MV-4-11 (cell line): ENCODE measurements around the gene PRAMEF15.
"Not testable (repeated sequence)": the region's sequence is repeated elsewhere in the genome, so short reads cannot be mapped to it uniquely, and the experiment has no call there.

Experiments
- DNase-seq: peaks from one replicate; lab custom pipeline; 2025; lab: John Stamatoyannopoulos, UW

PRAMEF15 gene

DNA sequence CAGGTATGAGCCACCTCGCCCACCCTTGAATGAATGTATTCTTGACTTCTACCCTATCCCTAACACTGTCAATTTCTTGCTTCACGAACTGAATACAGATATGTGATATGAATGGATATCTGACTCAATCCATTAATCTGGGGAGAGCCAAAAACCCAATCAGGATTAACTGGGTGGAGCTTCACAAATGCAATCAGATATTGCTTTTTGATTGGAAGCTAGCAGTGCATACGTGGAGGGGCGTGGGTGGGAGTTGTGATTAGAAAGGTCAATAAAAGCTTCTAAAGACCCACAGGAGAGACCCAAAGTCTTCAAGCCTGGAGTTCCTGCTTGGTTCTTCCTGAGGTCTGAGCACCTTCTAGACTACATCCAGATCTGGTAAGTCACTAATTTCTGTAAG, at the start of gene PRAMEF15:
Gene PRAMEF15 (plus strand): TSS at position 301 of the 400 bp plus-strand sequence. CDS start 2,827 bp downstream, outside the sequence.
- not testable (repeated sequence) for DNase-seq

DNA sequence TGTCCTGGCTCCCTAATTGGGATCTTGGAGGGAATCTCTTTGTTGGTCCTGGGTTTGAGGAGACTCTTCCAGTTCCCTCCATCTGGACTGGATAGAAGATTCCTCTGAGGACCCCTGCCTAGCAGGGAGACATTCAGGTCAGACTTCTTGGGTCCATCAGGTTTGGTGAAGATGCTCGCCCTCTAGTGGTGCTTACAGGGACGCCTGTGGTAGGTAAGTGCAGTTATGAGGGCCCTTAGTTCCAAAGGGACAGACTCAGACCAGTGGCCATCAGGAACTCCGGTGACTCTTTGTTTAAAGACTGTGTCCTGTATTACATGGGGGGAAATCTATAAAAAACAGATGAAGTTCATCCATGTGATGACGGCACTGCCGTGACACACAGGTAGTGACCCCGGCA, 38.4 kb upstream of the PRAMEF15 start:
- not testable (repeated sequence) for DNase-seq

DNA sequence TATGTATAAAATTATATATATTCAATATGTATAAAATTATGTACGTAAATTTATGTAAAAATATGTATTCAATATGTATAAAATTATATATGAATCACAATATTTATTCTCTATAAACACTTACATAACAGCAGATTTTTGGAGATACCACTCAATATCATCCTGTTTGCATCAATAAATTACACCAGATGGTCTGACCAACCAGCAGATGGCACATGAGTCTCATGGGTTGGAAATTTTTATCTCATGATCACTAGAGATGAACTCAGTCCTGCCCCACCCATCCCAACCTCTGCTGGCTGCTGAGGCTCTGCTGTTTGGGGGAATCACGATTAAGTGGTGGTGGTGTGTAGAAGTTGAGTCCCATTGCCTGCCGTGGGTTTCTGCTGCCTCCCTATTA, 35.8 kb upstream of the PRAMEF15 start:
- not testable (repeated sequence) for DNase-seq

DNA sequence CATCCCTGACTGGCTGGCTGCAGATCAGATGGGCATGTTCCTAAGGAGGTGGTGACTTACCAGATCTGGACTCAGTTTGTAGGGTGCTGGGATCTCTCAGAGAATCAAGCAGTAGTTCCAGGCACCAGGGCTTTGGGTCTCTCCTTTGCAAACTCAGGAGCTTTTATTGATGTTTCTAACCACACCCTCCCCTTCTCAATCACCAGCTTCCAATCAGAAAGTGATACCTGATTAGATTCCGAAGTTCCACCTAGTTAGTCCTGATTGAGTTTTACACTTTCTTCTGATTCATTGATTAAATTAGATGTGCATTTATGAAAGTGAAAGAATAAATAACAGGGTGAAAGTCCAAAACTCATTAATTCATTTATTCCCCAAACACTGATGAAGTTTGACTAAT, 30.3 kb upstream of the PRAMEF15 start, which contains the start of gene PRAMEF8:
Gene PRAMEF8 (minus strand): TSS at position 101 of the 400 bp plus-strand sequence. CDS start 1,046 bp downstream, outside the sequence.
- DNase-seq = not testable (repeated sequence)

DNA sequence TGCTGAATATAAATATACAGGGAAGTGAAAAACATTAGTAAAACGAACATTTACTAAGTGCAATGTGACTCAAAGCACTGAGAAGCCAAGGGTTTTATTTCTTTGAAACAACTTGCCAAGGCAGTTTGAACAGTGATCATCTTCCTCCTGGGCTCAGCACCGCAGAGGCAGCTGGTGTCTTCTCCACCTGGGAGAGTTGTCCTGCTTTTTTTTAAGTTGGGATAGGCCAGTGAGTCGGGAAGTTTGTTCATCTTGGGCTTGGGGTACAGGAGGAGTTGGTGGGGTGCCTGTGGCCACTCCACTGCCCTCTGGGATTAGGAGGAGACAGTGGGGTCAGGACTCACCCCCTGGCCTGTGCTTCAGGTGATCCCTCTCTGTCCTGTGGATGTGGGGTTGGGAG, 26.4 kb upstream of the PRAMEF15 start:
- DNase-seq = not testable (repeated sequence)

DNA sequence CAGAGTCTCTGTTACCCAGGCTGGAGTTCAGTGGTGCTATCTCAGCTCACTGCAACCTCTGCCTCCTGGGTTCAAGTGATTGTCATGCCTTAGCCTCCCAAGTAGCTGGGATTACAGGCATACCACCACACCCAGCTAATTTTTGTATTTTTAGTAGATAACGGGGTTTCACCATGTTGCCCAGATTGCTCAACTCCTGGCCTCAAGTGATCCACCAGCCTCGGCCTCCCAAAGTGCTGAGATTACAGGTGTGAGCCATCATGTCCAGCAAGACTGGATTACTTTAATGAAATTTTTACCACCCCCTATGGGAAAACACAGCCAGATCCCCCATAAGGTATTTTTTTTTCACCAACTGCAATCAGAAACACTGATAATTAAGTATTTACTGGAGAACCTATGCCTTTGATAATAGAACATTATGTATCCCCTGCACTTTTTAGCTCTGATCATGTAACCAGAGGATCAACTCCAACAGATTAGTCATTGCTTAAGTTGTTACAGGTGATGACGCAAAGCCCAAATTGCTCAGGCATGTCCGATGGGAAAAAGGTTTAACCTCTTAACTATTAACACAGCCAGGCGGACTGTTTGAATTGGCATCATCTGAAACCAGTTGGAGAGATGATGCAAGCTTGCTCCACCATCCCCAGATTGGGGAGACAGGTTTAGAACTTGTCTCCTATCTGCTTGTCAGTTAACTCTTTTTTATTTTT, 18.0 kb upstream of the PRAMEF15 start:
- not testable (repeated sequence) for DNase-seq

DNA sequence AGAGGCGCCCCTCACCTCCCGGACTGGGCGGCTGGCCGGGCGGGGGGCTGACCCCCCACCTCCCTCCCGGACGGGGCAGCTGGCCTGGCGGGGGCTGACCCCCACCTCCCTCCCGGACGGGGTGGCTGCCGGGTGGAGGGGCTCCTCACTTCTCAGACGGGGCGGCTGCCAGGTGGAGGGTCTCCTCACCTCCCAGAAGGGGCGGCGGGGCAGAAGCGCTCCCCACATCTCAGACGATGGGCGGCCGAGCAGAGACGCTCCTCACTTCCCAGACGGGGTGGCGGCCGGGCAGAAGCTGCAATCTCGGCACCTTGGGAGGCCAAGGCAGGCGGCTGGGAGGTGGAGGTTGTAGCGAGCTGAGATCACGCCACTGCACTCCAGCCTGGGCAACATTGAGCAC, 16.7 kb upstream of the PRAMEF15 start:
- DNase-seq = not testable (repeated sequence)

DNA sequence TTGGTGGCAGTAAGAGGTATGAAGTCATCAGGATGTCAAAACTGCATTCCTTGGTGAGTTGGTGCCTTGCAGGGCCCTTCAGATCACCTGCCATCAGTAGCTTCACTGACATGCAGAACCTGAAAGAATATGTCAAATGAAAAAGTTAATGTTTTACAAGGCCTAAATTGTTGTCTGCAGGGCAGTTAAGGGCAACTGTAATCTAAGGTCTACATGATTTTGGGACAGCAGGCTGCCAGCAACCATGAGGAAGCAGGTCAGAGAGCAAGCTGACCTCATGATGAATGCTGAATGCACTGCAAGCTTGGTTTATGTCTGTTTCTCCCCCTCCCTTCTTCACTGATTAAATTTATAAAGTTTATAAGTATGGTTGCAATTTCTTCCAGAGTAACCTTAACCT, 13.2 kb upstream of the PRAMEF15 start:
- not testable (repeated sequence) for DNase-seq

DNA sequence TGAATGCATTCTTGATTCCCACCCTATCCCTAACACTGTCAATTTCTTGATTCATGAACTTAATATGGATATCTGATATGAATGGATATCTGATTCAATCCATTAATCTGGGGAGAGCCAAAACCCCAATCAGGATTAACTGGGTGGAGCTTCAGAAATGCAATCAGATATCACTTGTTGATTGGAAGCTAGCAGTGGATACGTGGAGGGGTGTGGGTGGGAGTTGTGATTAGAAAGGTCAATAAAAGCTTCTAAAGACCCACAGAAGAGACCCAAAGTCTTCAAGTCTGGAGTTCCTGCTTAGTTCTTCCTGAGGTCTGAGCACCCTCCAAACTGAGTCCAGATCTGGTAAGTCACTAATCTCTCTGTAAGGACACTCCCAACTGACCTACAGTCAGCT, 12.1 kb upstream of the PRAMEF15 start, which contains the start of gene PRAMEF33:
Gene PRAMEF33 (plus strand): TSS at position 301 of the 400 bp plus-strand sequence. CDS start 2,416 bp downstream, outside the sequence.
- not testable (repeated sequence) for DNase-seq

DNA sequence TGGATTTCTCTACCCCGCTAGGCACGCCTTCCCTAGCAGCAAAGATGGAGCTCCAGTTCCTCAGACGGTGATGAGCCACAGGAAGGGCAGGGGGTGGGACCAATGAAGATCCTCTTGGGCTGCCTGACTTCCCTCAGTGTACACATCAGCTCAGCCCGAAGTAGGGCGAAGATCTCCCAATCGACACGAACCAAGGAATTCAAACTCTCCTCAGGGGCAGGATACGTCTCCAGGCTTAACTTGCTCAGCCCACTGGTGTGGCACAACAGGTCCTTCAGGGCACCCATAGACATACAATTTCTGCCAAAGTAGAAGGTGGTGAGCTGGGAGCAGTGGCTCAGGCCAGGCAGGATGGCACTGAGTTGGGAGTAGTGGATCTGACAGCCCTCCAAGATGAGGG, 27.1 kb downstream of the PRAMEF15 start:
- DNase-seq = not testable (repeated sequence)

DNA sequence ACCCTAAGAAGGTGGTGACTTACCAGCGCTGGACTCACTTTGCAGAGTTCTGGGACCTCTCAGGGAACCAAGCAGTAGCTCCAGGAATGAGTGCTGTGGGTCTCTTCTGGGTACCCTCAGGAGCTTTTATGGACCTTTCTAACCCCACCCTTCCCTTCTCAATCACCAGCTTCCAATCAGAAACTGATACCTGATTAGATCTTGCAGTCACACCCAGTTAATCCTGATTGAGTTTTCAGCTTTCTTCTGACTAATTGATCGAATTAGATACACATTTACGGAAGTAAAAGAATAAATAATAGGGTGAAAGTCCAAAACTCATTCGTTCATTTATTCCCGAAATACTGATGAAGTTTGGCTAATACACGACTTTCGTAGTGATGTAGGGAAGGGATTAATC, 31.7 kb downstream of the PRAMEF15 start, which contains the start of gene PRAMEF14:
Gene PRAMEF14 (minus strand): TSS at position 101 of the 400 bp plus-strand sequence. CDS start 1,820 bp downstream, outside the sequence.
- not testable (repeated sequence) for DNase-seq

DNA sequence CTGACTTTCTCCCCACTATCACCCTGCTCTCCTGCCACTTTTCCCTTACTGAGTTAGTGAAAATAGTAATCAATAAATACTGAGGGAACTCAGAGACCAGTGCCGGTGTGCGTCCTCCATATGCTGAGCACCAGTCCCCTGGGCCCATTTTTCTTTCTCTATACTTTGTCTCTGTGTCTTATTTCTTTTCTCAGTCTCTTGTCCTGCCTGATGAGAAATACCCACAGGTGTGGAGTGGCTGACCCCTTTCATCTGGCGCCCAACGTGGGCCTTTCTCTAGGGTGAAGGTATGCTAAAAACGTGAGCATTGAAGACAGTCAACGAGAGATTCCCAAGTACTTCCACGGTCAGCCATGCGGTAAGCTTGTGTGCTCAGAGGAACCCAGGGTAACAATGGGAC, 38.1 kb downstream of the PRAMEF15 start:
- not testable (repeated sequence) for DNase-seq

DNA sequence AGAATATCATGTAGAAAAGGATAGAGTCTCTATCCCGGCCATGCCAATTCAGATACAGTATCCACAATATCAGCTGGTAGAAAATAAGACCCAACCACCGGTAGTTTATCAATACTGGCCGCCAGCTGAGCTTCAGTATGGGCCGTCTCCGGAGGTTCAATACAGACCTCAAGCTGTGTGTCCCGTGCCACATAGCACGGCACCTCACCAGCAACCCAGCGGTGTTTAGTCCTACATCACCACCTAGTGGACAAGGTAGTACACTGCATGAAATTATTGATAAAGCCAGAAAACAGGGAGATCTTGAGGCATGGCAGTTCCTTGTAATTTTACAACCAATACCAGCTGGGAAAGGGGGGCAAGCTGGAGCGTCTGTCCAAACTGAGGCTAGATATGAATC, 39.1 kb downstream of the PRAMEF15 start:
- DNase-seq = not testable (repeated sequence)

DNA sequence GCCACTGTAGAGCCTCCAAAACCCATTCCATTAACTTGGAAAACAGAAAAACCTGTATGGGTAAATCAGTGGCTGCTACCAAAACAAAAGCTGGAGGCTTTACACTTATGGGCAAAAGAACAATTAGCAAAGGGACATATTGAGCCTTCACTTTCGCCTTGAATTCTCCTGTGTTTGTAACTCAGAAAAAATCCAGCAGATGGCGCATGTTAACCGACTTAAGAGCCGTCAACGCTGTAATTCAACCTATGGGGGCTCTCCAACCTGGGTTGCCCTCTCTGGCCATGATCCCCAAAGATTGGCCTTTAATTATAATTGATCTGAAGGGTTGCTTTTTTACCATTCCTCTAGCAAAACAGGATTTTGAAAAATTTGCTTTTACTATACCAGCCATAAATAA, 41.4 kb downstream of the PRAMEF15 start:
- peak; percentile 50 for DNase-seq

DNA sequence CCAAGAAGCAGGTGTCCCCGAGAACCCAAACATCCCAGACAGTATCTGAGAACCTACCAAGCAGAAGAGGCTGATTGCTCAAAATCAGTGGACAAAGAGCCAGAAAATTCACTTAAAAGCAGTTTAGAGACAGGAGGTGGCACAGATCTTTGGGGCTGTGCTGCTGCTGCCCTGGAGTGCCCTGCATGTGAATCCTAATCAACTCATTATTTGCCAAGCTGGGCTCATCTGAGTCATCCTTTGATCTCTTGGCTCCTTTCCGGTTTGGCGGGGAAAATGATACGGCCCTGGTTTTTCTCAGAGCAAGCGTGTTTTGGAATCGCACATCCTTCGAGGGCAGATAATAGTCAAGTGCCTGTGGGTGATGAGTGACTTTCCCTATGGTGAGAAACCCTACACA, 47.0 kb downstream of the PRAMEF15 start:
- DNase-seq = not testable (repeated sequence)

DNA sequence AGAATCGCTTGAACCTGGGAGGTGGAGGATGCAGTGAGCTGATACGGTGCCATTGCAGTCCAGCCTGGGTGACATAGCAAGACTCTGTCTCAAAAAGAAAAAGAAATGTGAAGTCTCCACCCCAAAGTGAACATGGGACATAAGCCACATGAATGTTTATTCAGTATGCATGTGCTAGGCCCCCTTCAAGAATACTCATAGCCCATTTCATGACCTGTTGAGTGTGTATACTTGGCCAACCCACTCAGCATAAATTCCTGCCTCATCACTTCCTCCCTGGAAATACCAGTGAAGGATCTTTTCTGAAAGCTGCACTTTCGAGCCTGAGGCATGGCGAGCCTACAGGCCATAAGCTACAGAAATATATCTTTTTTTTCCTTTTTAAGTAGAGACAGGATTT, 49.5 kb downstream of the PRAMEF15 start:
- not testable (repeated sequence) for DNase-seq

DNA sequence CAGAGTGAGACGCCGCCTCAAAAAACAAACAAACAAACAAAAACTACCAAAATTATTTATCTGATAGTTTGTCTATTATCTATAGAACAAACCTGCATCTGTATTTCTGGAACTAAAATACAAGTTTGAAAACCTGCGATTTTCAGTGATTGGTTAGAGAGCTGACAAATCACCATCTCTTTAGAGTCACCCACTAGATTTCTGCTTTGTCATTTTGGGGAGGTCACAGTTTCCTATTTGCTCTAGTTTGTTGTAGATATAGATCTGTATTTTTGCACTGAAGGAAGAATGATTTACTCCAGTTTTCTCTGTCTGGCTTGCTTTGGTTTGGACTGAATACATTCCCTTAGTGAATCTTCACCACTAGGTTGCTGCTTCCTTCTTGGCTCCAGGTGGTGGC, 51.2 kb downstream of the PRAMEF15 start:
- not testable (repeated sequence) for DNase-seq

DNA sequence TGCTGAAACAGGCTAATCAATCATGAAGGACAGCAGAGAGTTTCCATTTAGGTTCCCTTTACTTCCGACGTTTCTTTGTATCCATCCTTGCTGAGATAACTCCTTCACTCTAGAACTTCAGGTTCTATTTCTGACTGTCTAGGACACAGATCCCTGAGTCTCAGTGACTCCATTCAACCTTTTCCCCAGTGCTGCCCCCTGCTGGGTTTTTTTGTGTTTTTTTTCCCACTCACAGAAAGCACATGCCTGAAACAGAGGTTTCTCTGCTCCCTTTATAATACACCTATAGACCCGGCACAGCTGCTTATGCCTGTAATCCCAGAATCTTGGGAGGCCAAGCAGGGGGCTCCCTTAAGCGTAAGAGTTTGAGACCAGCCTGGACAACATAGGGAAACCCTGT, 53.2 kb downstream of the PRAMEF15 start:
- not testable (repeated sequence) for DNase-seq
